Esophagus (tissue), 2 donors: ENCODE data around the gene IQSEC1. TPM values are rescaled to one million over a fixed set of nuclear protein-coding genes. Genes with fewer than 3 reads are reported as not detected.

Experiments
- H3K27ac ChIP-seq, 2 donors: one replicate each; pipeline ENCODE4 v1.5.1; 2013; ENCODE audit warnings: low read depth in 2 of 2, mild to moderate bottlenecking in 2 of 2, inconsistent platforms in 1 of 2, low read length in 1 of 2, moderate library complexity in 1 of 2
- H3K27me3 ChIP-seq, 2 donors: one replicate each; pipeline ENCODE4 v1.6.1; 2013; ENCODE audit warnings: low read length in 2 of 2, control low read depth in 1 of 2, mild to moderate bottlenecking in 1 of 2; ENCODE audit not compliant: insufficient read depth in 2 of 2, control insufficient read depth in 1 of 2
- H3K36me3 ChIP-seq, 2 donors: one replicate each; pipeline ENCODE4 v1.6.1; 2013; ENCODE audit warnings: low read length in 1 of 2; ENCODE audit not compliant: control insufficient read depth in 2 of 2, insufficient read depth in 2 of 2
- H3K4me1 ChIP-seq, 2 donors: one replicate each; pipeline ENCODE4 v1.6.1; 2013; ENCODE audit warnings: low read length in 1 of 2; ENCODE audit not compliant: control insufficient read depth in 2 of 2, insufficient read depth in 2 of 2
- H3K4me3 ChIP-seq, 2 donors: one replicate each; pipeline ENCODE4 v1.5.1; 2013; ENCODE audit warnings: low read length in 2 of 2, mild to moderate bottlenecking in 2 of 2, low read depth in 1 of 2, moderate library complexity in 1 of 2
- H3K9me3 ChIP-seq, 2 donors: one replicate each; pipeline ENCODE4 v1.6.1; 2013; ENCODE audit warnings: mild to moderate bottlenecking in 2 of 2, low read depth in 1 of 2, low read length in 1 of 2, moderate library complexity in 1 of 2; ENCODE audit not compliant: control insufficient read depth in 2 of 2, insufficient read depth in 1 of 2
- WGBS, 2 donors: extraction: QIAGEN DNeasy Blood & Tissue Kit; methylation state at CpG; one replicate each; pipeline ENCODE4 v1.1.7; 2013; 5-methylcytosine and 5-hydroxymethylcytosine counted together
- polyA plus RNA-seq, 2 donors: library from polyadenylated mRNA; stranded (reverse); fragments of 200-250 nt; gene quantifications; one replicate each; pipeline ENCODE4 v1.2.3, GENCODE V29; 2013
- donor health status: healthy with polysubstance abuse.
- donor health status: Bipolar disorder and iron deficiency.

Gene IQSEC1
- polyA plus RNA-seq, 2 donors: 4.1 to 5.2 TPM

DNA sequence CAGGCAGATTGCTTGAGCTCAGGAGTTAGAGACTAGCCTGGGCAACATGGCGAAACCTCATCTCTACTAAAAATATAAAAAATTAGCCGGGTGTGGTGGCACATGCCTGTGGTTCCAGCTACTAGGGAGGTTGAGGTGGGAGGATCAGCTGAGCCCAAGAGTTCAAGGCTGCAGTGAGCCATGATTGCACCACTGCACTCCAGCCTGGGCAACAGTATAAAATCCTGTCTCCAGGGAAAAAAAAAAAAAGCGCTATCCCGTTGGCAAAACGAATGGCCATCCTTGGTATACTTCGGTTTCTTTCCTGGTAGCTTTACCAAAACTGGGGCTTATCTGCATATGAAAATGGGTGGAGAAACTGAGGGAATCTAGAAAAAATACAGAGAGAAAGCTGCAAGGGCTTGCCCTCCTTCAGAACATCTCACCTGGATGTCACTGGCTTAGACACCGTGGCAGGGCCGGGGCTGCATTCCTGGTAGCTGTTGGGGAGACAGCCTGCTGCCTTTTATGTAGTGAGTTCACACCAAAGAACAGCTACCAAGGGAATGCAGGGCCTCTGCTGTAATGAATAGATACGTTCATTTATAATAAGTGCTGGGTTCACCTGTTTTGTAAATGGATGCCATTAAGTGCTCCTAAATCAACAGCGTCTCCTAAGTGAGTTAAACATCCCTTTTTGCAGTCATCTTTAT lies 96.0 kb downstream of the IQSEC1 start:
- no peak overlapping the region for H3K4me3 ChIP-seq
- 84 to 87% methylated on average over 10 of the region's 10 CpGs for WGBS, 2 donors
- no peaks in the 10 kb centered on the region for H3K27me3 ChIP-seq
- H3K36me3 ChIP-seq: peaks cover 0 to 3% of the 10 kb centered on the region in 2 donors
- no peaks in the 10 kb centered on the region for H3K9me3 ChIP-seq
- no peak overlapping the region for H3K27ac ChIP-seq
- H3K4me1 ChIP-seq: no peaks in the 10 kb centered on the region

DNA sequence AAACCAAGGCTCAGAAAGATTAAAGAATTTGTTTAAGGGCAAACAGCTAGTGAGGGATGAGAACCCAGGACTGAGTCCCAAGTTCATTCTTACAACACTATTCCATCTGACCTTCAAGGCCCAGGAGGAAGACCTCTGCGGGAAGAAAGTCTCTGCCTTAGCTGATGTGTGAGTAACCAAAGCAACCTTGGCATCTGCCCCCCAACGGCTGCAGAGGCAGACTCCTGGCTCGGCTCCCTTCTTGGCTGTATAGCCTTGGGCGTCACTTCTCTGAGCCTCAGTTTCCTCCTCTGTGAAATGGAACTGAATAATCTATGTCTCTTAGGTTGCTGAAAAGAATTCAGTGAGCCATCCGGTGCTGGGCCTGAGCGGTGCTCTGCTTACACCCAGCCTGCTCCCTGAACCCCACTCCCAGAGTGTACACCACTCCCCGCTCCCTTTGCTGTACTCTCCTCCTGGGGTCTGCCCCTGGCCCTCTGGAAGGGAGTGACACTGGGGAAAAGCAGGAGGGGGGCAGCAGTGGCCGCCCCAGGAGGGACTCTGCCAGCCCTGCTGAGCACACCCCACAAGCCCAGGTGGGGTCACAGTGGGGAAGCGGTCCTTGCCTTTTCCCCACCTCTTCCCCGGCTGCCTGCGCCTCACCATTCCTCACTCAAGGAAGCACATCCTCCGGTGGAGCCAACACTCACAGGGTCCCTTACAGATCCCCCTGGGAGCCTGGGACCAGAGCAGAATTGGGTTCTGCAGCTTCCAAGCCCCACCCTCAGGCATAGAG lies 97.3 kb downstream of the IQSEC1 start:
- H3K9me3 ChIP-seq: no peaks in the 10 kb centered on the region
- H3K36me3 ChIP-seq: peaks cover 0 to 3% of the 10 kb centered on the region in 2 donors
- no peak overlapping the region for H3K27ac ChIP-seq
- H3K4me1 ChIP-seq: no peaks in the 10 kb centered on the region
- H3K27me3 ChIP-seq: no peaks in the 10 kb centered on the region
- no peak overlapping the region for H3K4me3 ChIP-seq
- WGBS, 2 donors: 84% methylated on average over 12 of the region's 12 CpGs

DNA sequence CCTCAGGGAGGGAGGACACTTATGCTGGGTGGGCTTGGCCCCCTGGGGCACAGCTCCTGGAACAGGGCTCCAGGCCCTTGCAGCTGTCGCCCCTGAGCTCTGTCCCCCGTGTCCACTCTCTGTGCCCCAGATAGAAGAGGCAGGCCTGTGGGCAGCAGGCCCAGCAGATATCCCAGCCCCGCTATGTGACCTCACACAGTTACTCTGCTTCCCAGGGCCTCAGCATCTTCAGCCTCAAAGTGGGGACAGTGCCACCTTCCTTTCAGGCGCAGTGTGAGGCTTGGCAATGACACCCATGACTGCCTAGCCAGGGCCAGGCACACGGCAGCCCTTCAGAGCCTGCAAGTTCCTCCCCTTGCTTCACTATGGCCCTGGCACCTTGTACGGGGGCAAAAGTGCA lies 98.4 kb downstream of the IQSEC1 start:
- WGBS, 2 donors: 85 to 93% methylated on average over 6 of the region's 6 CpGs

DNA sequence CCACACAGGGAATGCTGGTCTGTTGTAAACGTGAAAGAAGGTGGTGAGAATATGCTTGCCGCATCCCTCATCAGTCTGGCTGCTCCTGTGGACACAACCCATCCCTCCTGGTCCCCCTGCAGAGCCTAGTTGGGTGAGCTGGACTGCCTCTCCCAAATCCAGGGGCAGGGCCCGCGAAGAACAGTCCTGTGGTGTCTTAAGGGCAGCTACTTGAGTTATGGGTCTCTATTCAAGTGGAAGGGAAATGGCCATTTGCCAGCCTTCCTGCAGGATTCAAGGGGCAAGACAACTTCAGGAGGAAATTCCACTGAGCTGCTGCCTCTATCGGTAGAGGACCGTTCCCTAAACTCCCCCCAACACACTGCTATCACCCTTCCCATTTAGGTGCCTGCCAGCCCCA lies 98.9 kb downstream of the IQSEC1 start:
- no peaks in the 10 kb centered on the region for H3K9me3 ChIP-seq
- 84 to 86% methylated on average over 6 of the region's 6 CpGs for WGBS, 2 donors
- no peak overlapping the region for H3K4me3 ChIP-seq
- H3K27ac ChIP-seq: no peak overlapping the region
- no peaks in the 10 kb centered on the region for H3K36me3 ChIP-seq
- H3K27me3 ChIP-seq: no peaks in the 10 kb centered on the region
- no peaks in the 10 kb centered on the region for H3K4me1 ChIP-seq

More for the DNA sequence above, 98.4 kb downstream of the IQSEC1 start:
- Histone ChIP-seq H3K36me3 (peaks cover 0 to under 1% of the 10 kb centered on the region in 2 donors), H3K27me3 (no peaks in the 10 kb centered on the region), H3K4me1 (no peaks in the 10 kb centered on the region), H3K9me3 (no peaks in the 10 kb centered on the region), H3K4me3 (no peak overlapping the region), H3K27ac (no peak overlapping the region)

DNA sequence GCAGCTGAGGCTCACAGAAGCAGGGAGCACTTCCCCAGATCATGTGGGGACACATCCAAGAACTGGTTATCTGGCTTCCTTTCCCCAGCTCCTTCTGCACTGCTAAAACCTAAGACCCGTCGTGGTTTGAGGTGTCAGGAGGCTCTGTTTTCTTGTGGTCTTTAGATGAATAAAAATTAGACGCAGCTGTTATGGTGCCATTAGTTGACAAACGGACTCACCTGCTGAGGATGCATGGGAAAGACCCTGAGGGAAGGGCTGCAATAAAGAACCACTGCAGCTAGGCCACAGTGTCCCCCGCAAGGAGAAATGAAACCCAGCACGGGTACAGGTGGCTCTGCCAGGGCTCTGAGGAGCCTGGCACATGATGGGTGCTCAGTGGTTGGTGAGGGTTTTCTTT lies 99.4 kb downstream of the IQSEC1 start:
- Histone ChIP-seq H3K27me3 (no peaks in the 10 kb centered on the region), H3K36me3 (no peaks in the 10 kb centered on the region), H3K4me3 (no peak overlapping the region), H3K4me1 (no peaks in the 10 kb centered on the region), H3K27ac (no peak overlapping the region), H3K9me3 (no peaks in the 10 kb centered on the region)
- WGBS, 2 donors: 80% methylated on average over 6 of the region's 6 CpGs

DNA sequence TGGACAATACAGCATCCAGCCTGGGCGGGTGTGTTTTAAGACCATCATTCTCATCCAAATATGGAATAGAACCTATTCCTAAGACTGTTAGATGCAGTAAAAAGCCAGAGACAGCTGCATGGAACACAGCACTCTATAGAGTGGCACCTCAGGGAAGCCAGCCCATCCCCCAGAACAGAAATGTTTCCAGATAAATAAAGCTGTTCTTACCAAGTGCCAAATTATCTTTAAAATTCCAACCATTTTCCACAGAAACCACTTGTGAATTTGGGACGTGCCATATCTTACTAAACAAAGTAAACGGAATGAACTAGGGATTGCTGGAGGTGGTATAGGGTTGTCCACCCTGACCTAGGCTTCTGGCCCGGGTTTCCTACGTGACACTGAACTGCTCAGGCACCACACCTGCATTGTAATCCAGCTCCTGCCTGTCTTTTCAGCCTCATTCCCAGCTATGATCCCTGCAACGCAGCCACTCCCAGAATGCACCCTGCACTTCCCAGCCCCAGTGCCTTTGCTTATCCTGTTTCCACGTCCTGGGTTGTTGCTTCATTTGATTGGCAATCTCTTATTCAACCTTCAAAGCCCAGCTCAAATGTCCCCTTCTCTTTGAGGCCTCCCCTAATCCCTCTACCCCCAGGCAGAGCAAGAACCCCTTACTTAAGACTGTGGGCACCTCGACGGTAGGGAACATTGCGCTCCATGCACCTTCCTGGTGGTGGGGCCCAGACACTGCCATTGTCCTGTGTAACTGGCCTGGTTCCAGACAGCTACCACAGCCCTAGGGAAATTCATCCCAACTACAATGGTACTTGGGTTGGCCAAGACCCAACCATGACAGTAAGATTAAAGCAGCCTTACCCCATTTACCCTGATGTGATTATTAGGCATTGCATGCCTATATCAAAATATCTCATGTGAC lies 100.2 kb downstream of the IQSEC1 start:
- no peaks in the 10 kb centered on the region for H3K36me3 ChIP-seq
- H3K4me1 ChIP-seq: peaks cover 0 to 2% of the 10 kb centered on the region in 2 donors
- no peak overlapping the region for H3K27ac ChIP-seq
- H3K4me3 ChIP-seq: no peak overlapping the region
- no peaks in the 10 kb centered on the region for H3K27me3 ChIP-seq
- WGBS, 2 donors: 84 to 86% methylated on average over 10 of the region's 10 CpGs
- H3K9me3 ChIP-seq: no peaks in the 10 kb centered on the region

DNA sequence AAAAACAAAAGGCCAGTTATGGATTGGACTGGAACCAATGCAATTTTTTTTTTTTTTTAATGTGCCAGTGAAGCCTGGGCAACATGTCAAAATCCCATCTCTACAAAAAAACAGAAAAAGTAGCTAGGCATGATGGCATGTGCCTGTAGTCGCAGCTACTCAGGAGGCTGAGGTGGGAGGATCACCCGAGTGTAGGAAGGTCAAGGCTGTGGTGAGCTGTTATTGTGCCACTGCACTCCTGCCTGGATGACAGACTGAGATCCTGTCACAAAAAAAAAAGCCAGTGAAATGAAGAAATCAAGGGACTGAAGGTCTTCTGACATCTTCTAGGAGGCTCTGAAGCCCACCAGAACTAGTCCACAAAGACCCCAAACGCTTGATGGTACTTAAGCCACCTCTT lies 101.2 kb downstream of the IQSEC1 start:
- H3K9me3 ChIP-seq: no peaks in the 10 kb centered on the region
- H3K4me1 ChIP-seq: peaks cover 0 to 2% of the 10 kb centered on the region in 2 donors
- H3K27me3 ChIP-seq: no peaks in the 10 kb centered on the region
- H3K27ac ChIP-seq: no peak overlapping the region
- 93 to 97% methylated on average over 3 of the region's 3 CpGs for WGBS, 2 donors
- no peaks in the 10 kb centered on the region for H3K36me3 ChIP-seq
- H3K4me3 ChIP-seq: no peak overlapping the region

DNA sequence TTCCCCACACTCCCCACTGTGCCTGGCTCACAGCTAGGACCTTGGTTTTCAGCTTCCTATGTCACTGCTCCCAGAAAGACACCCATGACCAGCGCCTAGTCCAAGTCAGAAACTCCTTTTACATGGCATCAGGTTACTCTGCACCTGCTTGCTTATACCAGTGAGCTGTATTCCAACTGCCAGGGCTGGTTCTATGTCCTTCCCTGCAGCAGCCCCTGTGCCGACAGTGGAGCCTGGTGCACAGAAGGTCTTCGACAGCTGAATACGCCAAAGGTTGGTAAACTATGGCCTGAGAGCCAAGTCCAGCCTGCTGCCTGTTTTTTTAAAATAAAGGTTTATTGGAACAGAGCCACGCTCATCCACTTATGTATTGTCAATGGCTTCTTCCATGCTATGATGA lies 102.5 kb downstream of the IQSEC1 start:
- Histone ChIP-seq H3K36me3 (no peaks in the 10 kb centered on the region), H3K27me3 (no peaks in the 10 kb centered on the region), H3K9me3 (no peaks in the 10 kb centered on the region), H3K27ac (no peak overlapping the region), H3K4me1 (peaks cover 0 to 6% of the 10 kb centered on the region in 2 donors), H3K4me3 (no peak overlapping the region)
- WGBS, 2 donors: 85 to 93% methylated on average over 5 of the region's 5 CpGs

DNA sequence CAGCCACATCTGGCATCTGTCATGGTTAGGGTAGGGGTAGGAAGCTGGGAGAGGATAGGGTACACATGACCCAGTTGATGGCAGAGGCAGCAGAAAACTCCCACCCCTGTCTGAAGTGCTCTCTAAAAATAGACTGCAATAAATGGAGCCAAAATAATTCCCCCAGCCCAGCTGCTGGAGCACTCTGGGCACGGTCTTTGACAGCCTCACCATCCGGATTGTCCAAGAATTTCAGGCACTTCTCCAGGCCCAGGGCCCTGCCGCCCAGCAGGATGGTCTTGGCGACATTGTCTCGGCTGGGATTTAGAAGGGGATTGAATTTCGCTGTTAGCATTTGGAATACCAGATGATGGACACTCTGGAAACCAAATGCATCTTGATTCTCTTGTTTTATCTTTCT lies 103.7 kb downstream of the IQSEC1 start:
- Histone ChIP-seq H3K4me1 (peaks cover 0 to 12% of the 10 kb centered on the region in 2 donors), H3K27me3 (no peaks in the 10 kb centered on the region), H3K4me3 (no peak overlapping the region), H3K36me3 (no peaks in the 10 kb centered on the region), H3K27ac (no peak overlapping the region), H3K9me3 (no peaks in the 10 kb centered on the region)
- WGBS, 2 donors: 72 to 74% methylated on average over 6 of the region's 6 CpGs
